Choroid plexus epithelial cell (primary cell): ENCODE results near the gene TLR9.

Experiments
- DNase-seq: peaks from one replicate; pipeline ENCODE4 v3.0.0-alpha.2; 2010; ENCODE audit warnings: low read depth
- H3K4me3 ChIP-seq: 2 replicates; pipeline ENCODE4 v1.5.1; 2011; ENCODE audit warnings: low read depth, mild to moderate bottlenecking, control low read depth, low read length, moderate library complexity
- CTCF ChIP-seq: conservative IDR thresholded peaks from 2 replicates; pipeline ENCODE4 v1.5.1; 2011; ENCODE audit warnings: low read depth, mild to moderate bottlenecking, control low read depth, inconsistent platforms, low read length, moderate library complexity

The TLR9 gene

GRCh38 chr3:52203701-52204100, 21.7 kb downstream of the TLR9 start:
- no peak overlapping the region for H3K4me3 ChIP-seq
- no peak for DNase-seq
- TF ChIP-seq CTCF = no peak

- H3K4me3 ChIP-seq = no peak overlapping the region
- no peak for DNase-seq
- no peak for TF ChIP-seq CTCF
Observed at GRCh38 chr3:52202384-52203077, 22.9 kb downstream of the TLR9 start.

- no peak overlapping the region for H3K4me3 ChIP-seq
- DNase-seq = peak; percentile 36
- TF ChIP-seq CTCF = no peak
Observed at GRCh38 chr3:52200981-52201679, 24.3 kb downstream of the TLR9 start.

- DNase-seq = no peak
- no peak for TF ChIP-seq CTCF
- peak overlapping the region; percentile 96 for H3K4me3 ChIP-seq
Observed at GRCh38 chr3:52198643-52199608, 26.5 kb downstream of the TLR9 start.

GRCh38 chr3:52197842-52198625, 27.4 kb downstream of the TLR9 start, which contains the start of gene ALAS1:
TSS of gene ALAS1 (plus strand) at chr3:52198160. CDS start at chr3:52199242, 1,082 bp downstream.
- DNase-seq = peak; percentile 91
- TF ChIP-seq CTCF = no peak
- peak within 1 kb of the TSS; percentile 96 for H3K4me3 ChIP-seq

GRCh38 chr3:52197499-52197841, 28.0 kb downstream of the TLR9 start:
- no peak for DNase-seq
- no peak for TF ChIP-seq CTCF
- H3K4me3 ChIP-seq = peak overlapping the region; percentile 96
